B cell (primary cell): ENCODE measurements around the gene MUS81. TPM values are rescaled to one million over a fixed set of nuclear protein-coding genes. Genes with fewer than 3 reads are reported as not detected.

ENCODE experiments used
- ATAC-seq: fragments of 200-7000 bp; cut with Tn5 transposase; one replicate; pipeline ENCODE4 v1.10.0; 2021; ENCODE audit warnings: low read depth, mild to moderate bottlenecking, moderate number of reproducible peaks, moderate library complexity
- CTCF ChIA-PET: fragments of 350-600 bp; sonication (Branson Sonifier 250); formaldehyde crosslinking; loops from one replicate; lab custom pipeline; 2021; ENCODE audit warnings: antibody characterized with exemption, inconsistent platforms; lab: Charles Lee
- POLR2A ChIA-PET: fragments of 350-600 bp; sonication (Branson Sonifier 250); formaldehyde crosslinking; loops from one replicate; lab custom pipeline; 2021; ENCODE audit warnings: antibody characterized with exemption; lab: Charles Lee
- DNase-seq: peaks from one replicate; pipeline ENCODE4 v3.0.0; 2013
- H2AFZ ChIP-seq: 2 replicates; pipeline ENCODE4 v1.6.1; 2012; ENCODE audit warnings: mild to moderate bottlenecking, low read depth, low read length; ENCODE audit not compliant: insufficient read depth, poor library complexity, severe bottlenecking
- H3K27ac ChIP-seq, 2 donors: 1 replicate in 1 of 2; 2 replicates in 1 of 2; pipeline ENCODE4 v1.5.1; 2012 to 2013; ENCODE audit warnings: low read length in 2 of 2, mild to moderate bottlenecking in 2 of 2, moderate library complexity in 1 of 2
- H3K27me3 ChIP-seq, 4 experiments: fragments of 200-600 bp in 1 of 4; sonication (generic) in 1 of 4; replicated peaks in 1 of 4; 1 replicate in 2 of 4; 2 replicates in 2 of 4; pipeline versions ENCODE4 v1.6.1 to v1.7.0; 2013 to 2016; ENCODE audit warnings: low read length in 3 of 4, mild to moderate bottlenecking in 2 of 4, mixed read lengths in 1 of 4, moderate library complexity in 1 of 4; ENCODE audit not compliant: insufficient read depth in 4 of 4, control insufficient read depth in 3 of 4; ENCODE audit errors: control extremely low read depth in 1 of 4
- H3K36me3 ChIP-seq, 2 experiments: replicated peaks in 1 of 2; 1 replicate in 1 of 2; 2 replicates in 1 of 2; pipeline versions ENCODE4 v1.6.1 to v1.7.1; 2013; ENCODE audit warnings: low read length in 1 of 2; ENCODE audit not compliant: insufficient read depth in 2 of 2, control insufficient read depth in 1 of 2; ENCODE audit errors: control extremely low read depth in 1 of 2, extremely low read depth in 1 of 2
- H3K4me1 ChIP-seq, 2 donors: fragments of 200-600 bp in 1 of 2; sonication (generic) in 1 of 2; 1 replicate in 1 of 2; 2 replicates in 1 of 2; pipeline versions ENCODE4 v1.5.1 to v1.6.1; 2013 to 2017; ENCODE audit warnings: low read length in 2 of 2; ENCODE audit not compliant: control insufficient read depth in 2 of 2, insufficient read depth in 2 of 2
- H3K4me2 ChIP-seq: replicated peaks from 2 replicates; pipeline ENCODE3; 2012; ENCODE audit warnings: mild to moderate bottlenecking, low read depth, low read length; ENCODE audit not compliant: poor library complexity, severe bottlenecking
- H3K4me3 ChIP-seq, 5 experiments: fragments of 200-600 bp in 1 of 5; sonication (generic) in 1 of 5; 1 replicate in 3 of 5; 2 replicates in 2 of 5; pipeline versions ENCODE4 v1.5.1 to v1.7.0; 2011 to 2016; ENCODE audit warnings: low read length in 4 of 5, mild to moderate bottlenecking in 4 of 5, low read depth in 2 of 5, control low read depth in 1 of 5, moderate library complexity in 1 of 5; ENCODE audit not compliant: insufficient read depth in 1 of 5; ENCODE audit errors: control extremely low read depth in 1 of 5, extremely low read depth in 1 of 5
- H3K79me2 ChIP-seq: fragments of 200-600 bp; sonication (generic); one replicate; pipeline ENCODE4 v1.6.0; 2016; ENCODE audit warnings: low read length; ENCODE audit not compliant: control insufficient read depth, insufficient read depth
- H3K9ac ChIP-seq: fragments of 200-600 bp; sonication (generic); 2 replicates; pipeline ENCODE4 v1.6.1; 2017; ENCODE audit warnings: mild to moderate bottlenecking, low read length, moderate library complexity
- H3K9me3 ChIP-seq, 3 donors: one replicate each; pipeline versions ENCODE4 v1.6.1 to v1.7.1; 2013; ENCODE audit warnings: low read length in 2 of 3; ENCODE audit not compliant: control insufficient read depth in 2 of 3, insufficient read depth in 1 of 3; ENCODE audit errors: control extremely low read depth in 1 of 3
- H4K20me1 ChIP-seq: 2 replicates; pipeline ENCODE4 v1.6.0; 2012; ENCODE audit warnings: mild to moderate bottlenecking, low read length; ENCODE audit not compliant: insufficient read depth, control insufficient read depth, poor library complexity, severe bottlenecking
- H3K27ac Mint-ChIP-seq: one replicate; pipeline ENCODE4 v1.8.0; 2021; ENCODE audit warnings: mixed read lengths
- H3K27me3 Mint-ChIP-seq: one replicate; pipeline ENCODE4 v1.8.0; 2021; ENCODE audit warnings: mixed read lengths
- H3K4me1 Mint-ChIP-seq: one replicate; pipeline ENCODE4 v1.8.0; 2021; ENCODE audit warnings: mixed read lengths
- H3K4me3 Mint-ChIP-seq: one replicate; pipeline ENCODE4 v1.8.0; 2021; ENCODE audit warnings: mixed read lengths
- H3K9me3 Mint-ChIP-seq: one replicate; pipeline ENCODE4 v1.8.0; 2022; ENCODE audit warnings: mixed read lengths; ENCODE audit not compliant: insufficient read depth
- EZH2 ChIP-seq: IDR thresholded peaks from 2 replicates; pipeline ENCODE4 v1.6.1; 2012; ENCODE audit warnings: borderline replicate concordance, low read depth, mild to moderate bottlenecking, moderate library complexity, low read length; ENCODE audit not compliant: insufficient read depth, poor library complexity, severe bottlenecking
- WGBS: methylation state at CpG from one replicate; pipeline ENCODE4 v1.1.5; 2013; ENCODE audit warnings: missing lambda C conversion rate; ENCODE audit not compliant: insufficient coverage; 5-methylcytosine and 5-hydroxymethylcytosine counted together
- intact Hi-C: fragments of 100-400 bp; cut with micrococcal nuclease; formaldehyde crosslinking; loops from one replicate; pipeline ENCODE4 v1.10.0; 2022
- polyA plus RNA-seq: library from polyadenylated mRNA; depleted of rRNA; stranded (reverse); fragments of >200 nt; gene quantifications from 2 replicates; pipeline ENCODE4 v1.2.3, GENCODE V29; 2012
- total RNA-seq, 2 donors: library from RNA; stranded (reverse); fragments of 120-200 nt in 1 of 2; gene quantifications; 1 replicate in 1 of 2; 2 replicates in 1 of 2; pipeline versions ENCODE4 v1.2.3 to v1.2.4, GENCODE V29; 2013 to 2022
- TF ChIP-seq, protein P1 (sequence below): fragments of 200-600 bp; IDR thresholded peaks from one replicate; pipeline ENCODE4 v1.8.0; 2022; ENCODE audit warnings: antibody characterized with exemption, mild to moderate bottlenecking

Gene MUS81
- total and polyA plus RNA-seq, 2 donors (not counting 1 experiment from before 2014, with no cell fraction given): 74.5 to 134 TPM

DNA sequence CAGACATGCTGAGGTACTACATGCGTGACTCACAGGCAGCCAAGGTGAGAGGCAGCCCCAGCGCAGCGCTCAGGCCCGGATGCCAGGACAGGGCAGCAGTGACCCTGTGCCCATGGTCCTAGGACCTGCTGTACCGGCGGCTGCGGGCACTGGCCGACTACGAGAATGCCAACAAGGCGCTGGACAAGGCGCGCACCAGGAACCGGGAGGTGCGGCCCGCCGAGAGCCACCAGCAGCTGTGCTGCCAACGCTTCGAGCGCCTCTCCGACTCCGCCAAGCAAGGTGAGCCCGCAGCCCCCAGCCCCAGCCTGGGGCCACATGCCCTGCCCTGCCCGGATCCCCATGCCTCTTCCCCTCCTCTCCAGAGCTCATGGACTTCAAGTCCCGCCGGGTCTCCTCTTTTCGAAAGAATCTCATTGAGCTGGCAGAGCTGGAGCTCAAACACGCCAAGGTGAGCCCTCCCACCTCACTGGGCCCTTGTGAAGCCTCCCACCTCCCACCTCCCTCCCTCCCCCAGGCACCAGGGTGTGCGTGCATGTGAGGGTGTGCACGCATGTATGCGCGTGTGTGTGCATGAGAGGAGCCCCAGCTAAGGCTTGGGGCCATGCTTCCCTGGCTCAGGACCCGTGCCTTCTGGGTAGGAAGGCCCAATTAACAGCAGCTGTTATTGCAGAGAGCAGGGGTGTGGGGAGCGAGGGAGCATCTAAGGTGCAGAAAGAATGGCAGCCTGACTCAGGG, 7.6 kb upstream of the MUS81 start:
- TF ChIP-seq EZH2: no peak
- TF ChIP-seq, protein P1, sequence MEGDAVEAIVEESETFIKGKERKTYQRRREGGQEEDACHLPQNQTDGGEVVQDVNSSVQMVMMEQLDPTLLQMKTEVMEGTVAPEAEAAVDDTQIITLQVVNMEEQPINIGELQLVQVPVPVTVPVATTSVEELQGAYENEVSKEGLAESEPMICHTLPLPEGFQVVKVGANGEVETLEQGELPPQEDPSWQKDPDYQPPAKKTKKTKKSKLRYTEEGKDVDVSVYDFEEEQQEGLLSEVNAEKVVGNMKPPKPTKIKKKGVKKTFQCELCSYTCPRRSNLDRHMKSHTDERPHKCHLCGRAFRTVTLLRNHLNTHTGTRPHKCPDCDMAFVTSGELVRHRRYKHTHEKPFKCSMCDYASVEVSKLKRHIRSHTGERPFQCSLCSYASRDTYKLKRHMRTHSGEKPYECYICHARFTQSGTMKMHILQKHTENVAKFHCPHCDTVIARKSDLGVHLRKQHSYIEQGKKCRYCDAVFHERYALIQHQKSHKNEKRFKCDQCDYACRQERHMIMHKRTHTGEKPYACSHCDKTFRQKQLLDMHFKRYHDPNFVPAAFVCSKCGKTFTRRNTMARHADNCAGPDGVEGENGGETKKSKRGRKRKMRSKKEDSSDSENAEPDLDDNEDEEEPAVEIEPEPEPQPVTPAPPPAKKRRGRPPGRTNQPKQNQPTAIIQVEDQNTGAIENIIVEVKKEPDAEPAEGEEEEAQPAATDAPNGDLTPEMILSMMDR: no peak
- Histone ChIP-seq H4K20me1 (peaks cover 73% of the 10 kb centered on the region), H3K79me2 (peaks cover 43% of the 10 kb centered on the region), H3K9ac (no peak overlapping the region), H3K9me3 (peaks cover 0 to 15% (median 0%) of the 10 kb centered on the region in 3 donors), H2AFZ (no peak overlapping the region), H3K27ac (no peak overlapping the region), H3K4me3 (no peak overlapping the region), H3K4me1 (peaks cover 11 to 22% of the 10 kb centered on the region in 2 donors), H3K27me3 (no peaks in the 10 kb centered on the region), H3K4me2 (no peak overlapping the region), H3K36me3 (peaks cover 0 to 62% of the 10 kb centered on the region in 2 experiments)
- WGBS: 95% methylated on average over 32 of the region's 33 CpGs
- Mint-ChIP-seq H3K4me3 (no peak overlapping the region), H3K27ac (no peak overlapping the region), H3K27me3 (no peaks in the 10 kb centered on the region), H3K9me3 (no peaks in the 10 kb centered on the region), H3K4me1 (peaks cover 33% of the 10 kb centered on the region)
- ATAC-seq (no peak), DNase-seq (peak; percentile 16)
- POLR2A ChIA-PET: interaction anchor here (0.6 kb wide), 1 partner anchor 14 kb away, joined by 3 read pairs; no protein-coding TSS in a partner anchor
- CTCF ChIA-PET: interaction anchor here (2.8 kb wide), 1 partner anchor 8 kb away, joined by 15 read pairs; the partner anchor contains the start of gene MUS81
- intact Hi-C loops: no loop called here
